Activated CD4-positive, alpha-beta T cell treated with anti-CD3 and anti-CD28 coated beads, Interleukin-2, amount 50 U/mL, for 1 hour (primary cell): ENCODE results near the gene LCAT.
"Not testable (repeated sequence)": the region's sequence is repeated elsewhere in the genome, so short reads cannot be mapped to it uniquely, and the experiment has no call there.

Experiments
- DNase-seq: peaks from one replicate; pipeline ENCODE4 v3.0.0-alpha.2; 2020

Gene LCAT

DNA sequence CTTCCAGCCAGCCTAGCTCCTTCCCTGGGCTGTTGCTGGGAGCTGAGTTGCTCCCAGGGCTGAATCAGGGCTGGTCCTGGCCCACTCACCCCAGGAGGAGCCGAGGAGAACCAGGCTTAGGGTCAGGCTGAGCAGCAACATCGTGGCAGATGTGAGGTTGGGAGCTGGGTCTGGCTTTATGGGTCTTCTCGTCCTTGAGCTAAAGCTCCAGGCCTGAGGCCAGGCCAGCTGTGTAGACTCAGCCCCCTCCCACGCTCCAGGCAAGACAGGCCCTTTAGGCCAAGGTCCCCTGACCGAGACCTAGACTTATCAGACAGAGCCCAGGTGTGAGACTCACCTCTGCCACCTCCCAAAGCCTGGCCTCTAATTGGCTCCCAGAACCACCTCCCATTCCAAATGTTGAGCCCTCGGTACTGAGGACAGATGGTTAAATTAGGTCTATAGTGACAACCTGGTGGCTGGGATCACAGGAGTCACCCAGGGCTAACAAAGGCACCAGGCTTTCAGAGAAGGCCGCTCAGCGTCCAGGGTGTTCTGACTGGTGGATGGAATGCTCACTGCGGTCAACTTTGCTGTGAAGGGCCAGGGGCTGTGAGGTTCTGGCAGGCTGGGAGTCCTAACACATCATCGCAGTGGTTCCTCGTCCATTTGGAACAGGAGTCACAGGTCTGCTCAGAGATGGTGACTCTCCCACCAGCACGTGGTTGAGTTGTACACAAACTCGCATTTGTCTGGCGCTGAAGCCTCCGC is 12.0 kb downstream of the LCAT start, which contains the start of gene CTRL:
Gene CTRL (minus strand): TSS at position 151 of the 750 bp plus-strand sequence. CDS start 10 bp downstream, at position 141.
- DNase-seq: no peak

DNA sequence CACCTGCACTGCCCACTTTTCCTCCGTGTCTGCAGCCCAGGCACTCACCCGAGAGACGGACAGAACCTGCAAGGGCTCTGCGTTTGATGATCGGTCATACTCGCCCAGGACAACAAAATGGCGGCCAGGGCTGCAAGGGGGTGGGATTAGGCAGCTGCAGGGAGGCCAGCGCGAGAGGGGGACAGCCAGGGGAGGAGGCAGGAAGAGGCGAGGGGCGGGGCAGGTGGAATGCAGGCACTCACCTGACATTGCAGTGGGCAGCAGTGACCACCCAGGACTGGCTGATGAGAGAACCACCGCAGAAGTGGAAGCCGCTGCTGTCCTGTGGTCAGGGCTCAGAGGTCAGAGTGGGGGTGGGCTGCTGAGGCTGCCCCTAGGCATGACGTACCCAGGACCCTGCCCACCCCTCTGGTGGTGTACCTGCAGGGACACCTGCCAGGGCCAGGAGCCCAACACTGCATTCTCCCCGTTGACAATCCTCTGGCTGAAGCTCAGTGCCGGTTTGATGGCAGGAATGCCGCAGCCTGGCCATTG is 13.2 kb downstream of the LCAT start:
- no peak for DNase-seq

DNA sequence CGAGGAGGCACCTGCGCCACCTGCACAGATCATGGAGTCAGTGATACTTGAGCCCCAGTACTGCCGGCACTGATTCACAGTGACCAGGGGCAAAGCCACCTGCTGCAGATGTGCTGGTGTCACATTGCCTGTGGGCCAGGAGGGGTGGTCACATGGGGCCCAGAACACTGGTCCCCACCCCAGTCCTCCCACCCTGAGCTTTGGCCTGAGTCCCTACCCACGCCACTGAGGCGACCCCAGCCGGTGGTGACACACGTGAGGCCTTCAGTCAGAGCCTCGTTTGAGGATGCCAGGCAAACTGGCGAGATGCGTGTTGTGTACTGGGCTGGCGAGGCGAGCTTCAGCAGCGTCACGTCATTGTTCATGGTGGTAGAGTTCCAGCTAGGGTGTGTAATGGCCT is 13.7 kb downstream of the LCAT start:
- no peak for DNase-seq

DNA sequence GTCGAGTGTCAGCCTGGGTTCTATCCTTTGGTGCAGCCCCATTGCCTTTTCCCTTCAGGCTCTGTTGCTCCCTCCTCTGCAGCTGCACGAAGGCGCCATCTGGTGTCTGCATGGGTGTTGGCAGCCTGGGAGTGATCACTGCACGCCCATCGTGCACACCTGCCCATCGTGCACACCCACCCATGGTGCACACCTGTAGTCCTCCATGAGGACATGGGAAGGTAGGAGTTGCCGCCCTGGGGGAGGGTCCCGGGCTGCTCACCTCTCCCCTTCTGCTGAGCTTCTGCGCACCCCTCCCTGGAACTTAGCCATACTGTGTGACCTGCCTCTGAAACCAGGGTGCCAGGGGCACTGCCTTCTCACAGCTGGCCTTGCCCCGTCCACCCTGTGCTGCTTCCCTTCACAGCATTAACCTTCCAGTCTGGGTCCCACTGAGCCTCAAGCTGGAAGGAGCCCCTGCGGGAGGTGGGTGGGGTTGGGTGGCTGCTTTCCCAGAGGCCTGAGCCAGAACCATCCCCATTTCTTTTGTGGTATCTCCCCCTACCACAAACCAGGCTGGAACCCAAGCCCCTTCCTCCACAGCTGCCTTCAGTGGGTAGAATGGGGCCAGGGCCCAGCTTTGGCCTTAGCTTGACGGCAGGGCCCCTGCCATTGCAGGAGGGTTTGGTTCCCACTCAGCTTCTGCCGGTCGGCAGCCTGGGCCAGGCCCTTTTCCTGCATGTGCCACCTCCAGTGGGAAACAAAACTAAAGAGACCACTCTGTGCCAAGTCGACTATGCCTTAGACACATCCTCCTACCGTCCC is 15.2 kb downstream of the LCAT start:
- DNase-seq: peak; percentile 76

DNA sequence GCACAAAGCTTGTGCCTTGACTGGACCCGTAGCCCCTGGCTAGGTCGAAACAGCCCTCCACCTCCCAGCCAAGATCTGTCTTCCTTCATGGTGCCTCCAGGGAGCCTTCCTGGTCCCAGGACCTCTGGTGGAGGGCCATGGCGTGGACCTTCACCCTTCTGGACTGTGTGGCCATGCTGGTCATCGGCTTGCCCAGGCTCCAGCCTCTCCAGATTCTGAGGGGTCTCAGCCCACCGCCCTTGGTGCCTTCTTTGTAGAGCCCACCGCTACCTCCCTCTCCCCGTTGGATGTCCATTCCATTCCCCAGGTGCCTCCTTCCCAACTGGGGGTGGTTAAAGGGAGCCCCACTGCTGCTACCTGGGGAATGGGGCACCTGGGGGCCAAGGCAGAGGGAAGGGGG is 15.8 kb downstream of the LCAT start:
- no peak for DNase-seq

DNA sequence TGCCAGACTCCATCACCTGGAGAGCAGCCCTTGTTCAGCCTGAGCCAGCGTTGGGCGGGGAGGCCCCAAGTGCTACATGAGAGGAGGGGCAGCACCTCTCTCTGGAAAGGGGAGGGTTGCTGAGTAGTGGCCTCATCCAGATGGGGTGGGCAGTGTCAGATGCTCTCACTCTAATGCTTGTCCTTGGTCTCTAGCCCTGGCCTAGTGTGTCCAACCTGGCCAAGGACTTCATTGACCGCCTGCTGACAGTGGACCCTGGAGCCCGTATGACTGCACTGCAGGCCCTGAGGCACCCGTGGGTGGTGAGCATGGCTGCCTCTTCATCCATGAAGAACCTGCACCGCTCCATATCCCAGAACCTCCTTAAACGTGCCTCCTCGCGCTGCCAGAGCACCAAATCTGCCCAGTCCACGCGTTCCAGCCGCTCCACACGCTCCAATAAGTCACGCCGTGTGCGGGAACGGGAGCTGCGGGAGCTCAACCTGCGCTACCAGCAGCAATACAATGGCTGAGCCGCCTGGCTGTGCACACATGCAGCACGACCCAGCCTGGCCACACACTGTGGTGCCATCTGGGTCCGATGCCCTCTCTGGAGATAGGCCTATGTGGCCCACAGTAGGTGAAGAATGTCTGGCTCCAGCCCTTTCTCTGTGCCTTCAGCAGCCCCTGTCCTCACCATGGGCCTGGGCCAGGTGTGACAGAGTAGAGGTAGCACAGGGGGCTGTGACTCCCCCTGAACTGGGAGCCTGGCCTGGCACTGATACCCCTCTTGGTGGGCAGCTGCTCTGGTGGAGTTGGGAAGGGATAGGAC is 16.6 kb downstream of the LCAT start:
- no peak for DNase-seq

- no peak for DNase-seq
These were observed 17.7 kb downstream of the LCAT start for GRCh38 chr16:67926181-67926750.

DNA sequence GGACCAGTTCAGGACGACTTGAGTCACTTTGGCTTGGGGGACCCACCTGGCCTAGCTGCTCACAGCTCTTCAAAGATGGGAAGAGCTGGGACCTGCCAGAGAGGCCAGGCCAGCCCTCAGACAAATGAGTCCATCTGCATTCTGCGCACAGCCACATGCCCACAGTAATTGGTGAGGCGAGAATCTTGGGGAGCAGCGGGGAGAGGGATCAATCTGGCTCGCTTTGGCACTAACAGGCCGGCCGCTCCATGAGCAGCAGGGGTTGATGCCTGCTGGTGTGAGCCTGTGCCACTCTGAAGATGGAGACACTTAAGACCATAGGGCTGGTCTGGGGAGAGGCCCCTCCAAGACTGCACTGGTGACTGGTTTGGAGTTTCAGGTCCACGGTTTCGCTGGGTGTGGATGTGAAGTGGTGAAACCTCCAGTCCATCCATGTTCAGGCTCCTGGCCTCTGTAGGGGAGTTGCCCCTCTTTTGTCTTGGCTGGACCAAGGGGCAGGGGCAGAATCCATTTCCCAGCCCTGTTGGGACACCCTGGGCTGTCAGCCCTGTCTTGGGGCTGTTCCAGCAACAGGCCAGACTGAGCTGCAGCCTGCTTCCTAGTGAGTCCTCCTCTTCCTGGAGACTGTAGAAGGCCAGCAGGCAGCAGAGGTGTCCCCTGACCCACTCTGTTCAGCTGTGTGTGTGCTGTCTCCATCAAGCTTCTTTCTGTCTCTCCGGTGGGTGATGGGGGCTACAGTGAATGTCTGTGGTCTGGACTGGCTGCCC is 19.6 kb downstream of the LCAT start:
- DNase-seq: no peak

DNA sequence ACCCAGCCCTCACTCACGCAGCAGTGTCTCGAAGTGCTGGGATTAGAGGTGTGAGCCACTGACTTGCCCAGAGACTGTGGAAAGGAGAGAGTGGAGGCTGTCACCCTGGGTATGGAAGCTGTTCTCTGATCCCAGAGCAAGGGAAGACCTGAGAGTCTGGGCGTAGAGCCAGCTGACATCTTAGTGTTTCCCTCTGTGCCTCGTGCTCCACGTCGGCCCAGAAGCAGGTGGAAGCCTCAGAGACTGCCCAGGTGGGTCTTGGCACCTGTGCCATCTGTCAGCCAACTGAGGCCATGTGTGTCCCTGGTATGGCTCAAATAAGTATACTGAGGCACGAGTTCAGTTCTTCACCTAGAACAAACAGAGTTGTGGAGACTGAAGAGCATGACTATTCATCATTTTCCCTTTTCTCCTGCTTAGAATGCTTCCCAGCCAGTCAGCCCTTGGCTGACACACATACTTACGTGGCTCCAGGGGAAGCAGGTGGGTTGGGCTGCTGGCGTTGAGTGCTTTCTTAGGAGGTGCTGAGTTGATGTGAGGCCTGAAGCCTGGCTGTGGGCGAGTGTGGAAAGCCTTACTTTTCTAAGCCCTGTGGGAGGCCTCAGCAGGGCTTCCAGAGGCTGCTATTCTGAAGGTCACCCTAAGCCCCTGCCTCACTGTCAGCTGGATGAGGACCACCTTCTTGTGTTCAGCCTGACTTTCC is 20.4 kb downstream of the LCAT start:
- DNase-seq: no peak

DNA sequence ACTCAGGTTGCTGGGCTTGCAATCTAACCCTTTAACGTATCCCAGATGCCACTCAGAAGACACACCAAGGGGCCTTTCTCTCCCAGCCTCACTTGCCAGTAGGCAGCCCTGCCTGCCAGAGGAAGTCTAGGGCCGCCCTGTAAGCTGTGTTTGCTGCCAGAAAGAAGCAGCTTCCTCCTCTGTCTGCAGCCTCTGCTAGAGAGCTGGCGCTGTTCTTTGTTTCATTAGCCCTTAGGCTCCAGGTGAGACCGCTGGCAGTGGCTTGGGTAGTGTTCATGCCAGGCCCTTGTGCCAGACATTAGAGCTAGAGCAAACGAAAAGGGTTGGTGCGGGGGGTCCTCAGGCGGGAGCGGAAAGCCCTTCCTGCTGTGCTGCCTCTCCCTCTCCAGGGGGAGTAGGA is 21.2 kb downstream of the LCAT start:
- no peak for DNase-seq

DNA sequence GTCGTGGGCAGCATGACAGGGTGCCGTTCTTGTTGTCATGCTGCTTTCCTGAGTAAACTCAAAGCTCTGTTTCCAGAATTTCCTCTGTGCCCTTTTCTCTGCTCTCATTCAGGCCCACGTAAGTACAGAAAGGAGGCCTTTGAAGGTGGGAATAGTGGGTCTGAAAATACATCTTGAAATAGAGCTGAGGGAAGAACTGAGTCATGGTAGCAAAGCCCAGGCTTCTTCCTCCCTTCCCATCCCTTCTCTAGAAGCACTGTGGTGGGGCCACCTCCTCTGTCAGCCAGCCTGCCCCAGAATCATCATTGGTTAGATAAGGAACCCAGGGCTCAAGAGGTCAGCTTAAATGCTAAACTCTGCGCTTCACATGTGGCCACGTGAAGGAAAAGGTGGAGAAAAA is 21.7 kb downstream of the LCAT start:
- no peak for DNase-seq

DNA sequence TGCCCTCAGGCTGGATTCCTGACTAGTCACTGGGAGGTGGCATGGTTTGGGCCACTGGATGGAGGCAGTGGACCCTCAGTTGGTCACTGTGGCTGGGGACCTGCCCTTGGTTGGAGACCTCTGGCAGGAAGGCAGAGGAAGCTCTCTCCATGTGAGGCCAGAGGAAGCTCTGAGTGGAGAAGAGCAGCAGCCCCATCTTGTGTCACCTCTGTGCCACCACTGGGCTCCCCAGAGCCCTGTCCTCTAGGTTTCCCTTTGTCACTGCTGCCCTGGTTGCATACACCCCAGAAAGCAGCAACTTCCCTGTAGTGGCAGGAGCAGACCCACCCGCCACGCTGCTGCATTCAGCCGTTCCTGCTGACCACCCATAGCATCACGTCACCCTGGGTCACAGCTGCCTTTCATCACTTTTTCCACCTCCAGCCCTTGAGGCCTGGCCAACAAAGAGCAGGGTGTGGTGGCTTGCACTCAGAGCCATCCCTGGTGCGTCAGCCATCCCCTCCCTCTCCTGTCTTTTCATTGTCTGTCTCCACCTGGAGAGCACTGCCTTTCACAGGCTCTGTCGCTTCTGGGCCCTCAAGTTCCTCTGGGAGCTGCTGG is 24.2 kb downstream of the LCAT start:
- no peak for DNase-seq

DNA sequence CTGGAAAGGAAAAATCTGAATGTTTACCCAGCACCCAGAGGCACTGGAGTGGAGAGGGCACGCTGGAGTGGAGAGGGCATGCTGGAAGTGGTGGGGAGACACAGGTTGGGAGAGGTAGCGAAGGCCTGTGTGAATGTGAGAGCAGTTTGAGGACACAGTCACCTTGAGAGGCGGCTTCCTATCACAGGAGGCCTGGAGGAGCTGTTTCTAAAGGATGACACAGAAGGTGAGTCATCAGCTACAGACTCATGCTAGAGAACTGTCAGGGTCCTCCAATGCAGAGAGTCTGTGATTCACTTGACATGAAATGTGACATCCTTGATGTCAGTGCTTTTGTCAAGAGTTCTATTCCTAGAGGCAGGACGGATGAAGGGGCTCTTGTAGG is 26.1 kb downstream of the LCAT start:
- no peak for DNase-seq

- no peak for DNase-seq
These were observed 26.6 kb downstream of the LCAT start for GRCh38 chr16:67917140-67917851.

GRCh38 chr16:67915831-67916723 is 27.8 kb downstream of the LCAT start:
- DNase-seq: no peak

GRCh38 chr16:67915496-67915769 is 28.5 kb downstream of the LCAT start:
- not testable (repeated sequence) for DNase-seq

DNA sequence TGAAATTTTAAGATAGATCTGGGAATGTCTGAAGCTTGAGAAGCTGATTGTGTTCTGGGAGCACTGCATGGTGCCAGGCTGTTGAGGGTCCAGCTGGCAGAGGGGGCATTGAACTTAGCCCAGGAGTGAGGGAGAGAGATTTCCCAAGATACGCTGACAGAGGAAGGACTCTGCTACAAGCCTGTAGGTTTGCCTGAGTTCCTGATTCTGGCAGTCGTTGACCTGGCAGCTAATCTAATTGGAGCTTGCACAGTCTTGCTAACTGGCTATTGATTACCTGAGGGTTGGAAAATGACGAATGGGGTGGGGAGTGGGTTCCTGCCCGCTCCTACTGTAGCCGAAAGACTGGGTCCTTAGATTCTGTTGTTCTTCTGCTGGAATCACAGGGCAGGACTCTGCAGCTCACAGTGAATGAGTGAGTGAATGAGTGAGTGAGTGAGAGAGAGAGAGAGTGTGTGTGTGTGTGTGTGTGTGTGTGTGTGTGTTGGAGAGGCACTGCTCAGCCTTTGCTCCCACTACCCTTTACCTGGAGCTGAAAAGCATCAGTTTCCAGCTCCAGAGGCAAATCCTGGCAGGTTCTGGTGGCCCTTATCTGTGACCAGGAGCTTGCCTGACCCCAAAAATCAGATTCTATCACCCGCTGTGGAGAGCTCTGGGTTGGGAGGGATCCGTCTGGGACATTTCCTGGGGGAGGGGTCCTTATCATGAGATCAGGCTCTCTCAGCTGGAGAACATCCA is 29.0 kb downstream of the LCAT start:
- no peak for DNase-seq

GRCh38 chr16:67910158-67910557 is 33.8 kb downstream of the LCAT start:
- DNase-seq: no peak
